Measurements from ENCODE around the gene USP30.
A peak's percentile ranks its signal among the peaks of the same experiment; 100 is the strongest.
"Not testable (repeated sequence)": the region's sequence is repeated elsewhere in the genome, so short reads cannot be mapped to it uniquely, and the experiment has no call there.

Gene USP30

DNA sequence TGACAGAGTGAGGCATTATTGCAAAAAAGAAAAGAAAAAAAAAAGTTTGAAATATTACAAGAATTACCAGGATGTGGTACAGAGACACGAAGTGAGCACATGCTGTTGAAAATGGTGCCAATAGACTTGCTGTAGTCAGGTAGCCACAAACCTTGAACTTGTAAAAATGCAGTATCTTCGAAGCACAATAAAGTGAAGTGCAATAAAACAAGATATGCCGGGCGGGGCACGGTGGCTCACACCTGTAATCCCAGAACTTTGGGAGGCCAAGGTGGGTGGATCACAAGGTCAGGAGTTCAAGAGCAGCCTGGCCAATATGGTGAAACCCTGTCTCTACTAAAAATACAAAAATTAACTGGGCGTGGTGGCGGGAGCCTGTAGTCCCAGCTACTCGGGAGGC, 2.6 kb upstream of the USP30 start:
- FAIRE-seq; DNase-seq (ENCODE audit: insufficient read length, low spot score): not testable (repeated sequence)

DNA sequence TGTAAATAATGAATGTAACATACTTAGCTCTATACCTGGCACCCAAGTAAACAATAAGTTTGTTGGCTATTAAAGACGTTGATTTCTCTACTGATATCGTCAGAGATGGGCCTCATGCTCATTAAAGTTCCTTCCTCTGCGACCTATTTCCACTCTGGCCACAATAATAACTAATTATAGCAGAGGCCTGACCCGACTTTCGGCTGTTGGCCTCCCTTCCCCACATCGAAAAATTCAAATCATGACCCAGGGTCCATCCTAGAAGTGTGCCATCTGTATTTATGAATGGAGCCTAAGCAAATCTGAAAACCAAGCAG, 321 bp upstream of the USP30 start:
- FAIRE-seq (peak; percentile 31), DNase-seq (ENCODE audit: insufficient read length, low spot score) (no peak)

DNA sequence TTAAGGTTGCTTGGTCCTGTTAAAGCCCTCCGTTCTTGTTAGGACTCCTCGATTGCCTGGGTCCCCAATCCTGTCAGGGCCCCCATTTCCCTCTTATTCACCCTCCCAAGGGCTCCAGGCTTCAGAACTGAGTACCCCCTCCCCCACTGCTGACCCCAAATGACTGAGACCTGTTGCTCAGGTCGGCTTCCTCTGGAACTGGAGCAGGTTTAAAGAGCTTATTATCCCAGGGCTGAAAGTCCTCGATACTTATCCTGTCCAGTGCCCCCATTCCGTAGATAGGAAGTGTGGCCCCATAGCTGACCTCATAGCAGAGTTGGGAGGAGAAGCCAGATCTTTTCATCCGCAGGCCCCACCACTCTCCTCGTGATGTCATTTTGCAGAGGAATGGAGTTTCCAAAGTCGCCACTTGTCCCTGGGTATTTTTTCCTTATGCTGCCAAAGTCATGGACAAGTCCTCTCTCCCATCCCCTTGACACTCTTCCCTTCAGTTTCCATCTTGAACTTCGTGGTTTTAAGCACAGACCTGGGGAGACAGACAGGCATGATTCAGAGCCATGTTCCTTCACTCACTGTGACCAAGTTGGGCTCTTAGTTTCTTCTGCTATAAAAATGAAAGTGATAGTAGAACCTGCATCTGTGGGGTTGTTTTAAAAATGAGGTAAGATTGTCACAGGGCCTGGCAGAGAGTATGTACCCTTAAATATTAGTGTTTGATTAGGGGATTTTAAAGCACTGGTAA, 1.2 kb downstream of the USP30 start:
- FAIRE-seq, result peak; percentile 96
- peak; percentile 32 for DNase-seq (ENCODE audit: insufficient read length, low spot score)

DNA sequence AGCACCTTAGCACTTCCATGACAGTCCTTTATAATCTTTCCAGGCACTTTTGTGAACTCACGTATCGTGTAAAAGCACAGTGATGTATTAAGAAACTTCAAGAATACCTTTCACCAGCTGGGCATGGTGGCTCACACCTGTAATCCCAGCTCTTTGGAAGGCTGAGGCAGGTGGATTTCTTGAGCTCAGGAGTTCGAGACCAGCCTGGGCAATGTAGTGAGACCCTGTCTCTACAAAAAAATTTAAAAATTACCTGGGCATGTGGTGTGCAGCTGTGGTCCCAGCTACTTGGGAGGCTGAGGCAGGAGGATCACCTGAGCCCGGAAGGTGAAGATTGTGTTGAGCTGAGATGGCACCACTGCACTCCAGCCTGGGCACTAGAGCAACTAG, 1.7 kb downstream of the USP30 start:
- not testable (repeated sequence) for FAIRE-seq; DNase-seq (ENCODE audit: insufficient read length, low spot score)

DNA sequence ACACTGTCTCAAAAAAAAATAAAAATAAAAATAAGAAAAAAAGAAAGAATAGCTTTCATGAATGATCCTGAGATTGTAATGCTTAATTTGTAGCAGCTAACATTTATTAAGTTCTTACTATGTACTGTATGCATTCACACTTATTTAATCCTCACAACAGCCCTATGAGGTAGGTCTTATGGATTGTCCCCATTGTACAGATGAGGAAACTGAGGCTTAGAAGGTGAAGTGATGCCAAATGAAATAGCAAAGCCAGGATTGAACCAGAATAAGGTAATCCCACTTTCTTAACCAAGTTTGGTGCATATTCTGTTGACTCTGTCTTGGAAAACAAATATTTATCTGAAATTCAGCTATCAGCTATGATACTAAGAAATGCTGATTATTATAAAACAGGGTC, 2.1 kb downstream of the USP30 start:
- DNase-seq (ENCODE audit: insufficient read length, low spot score) (no peak), FAIRE-seq (no peak)

DNA sequence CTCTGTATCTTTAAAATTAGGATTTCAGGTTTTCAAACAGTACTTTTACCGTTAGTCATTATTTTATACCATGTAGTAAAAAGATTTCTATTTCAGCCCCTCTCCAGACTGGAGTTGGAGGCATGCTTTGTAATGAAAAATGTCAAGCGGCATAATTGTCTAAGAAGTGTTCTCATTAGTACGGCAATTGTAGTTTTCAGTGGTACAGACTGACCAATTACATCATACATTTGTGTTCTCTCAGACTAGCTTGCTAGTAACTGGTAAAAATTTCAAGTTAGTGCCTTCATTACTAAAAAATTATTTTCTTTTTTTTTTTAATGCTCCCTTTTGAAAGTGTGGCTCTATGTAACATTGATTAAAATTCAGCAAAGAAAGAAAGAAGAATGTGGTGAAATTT, 4.5 kb downstream of the USP30 start:
- FAIRE-seq, result no peak
- no peak for DNase-seq (ENCODE audit: insufficient read length, low spot score)

DNA sequence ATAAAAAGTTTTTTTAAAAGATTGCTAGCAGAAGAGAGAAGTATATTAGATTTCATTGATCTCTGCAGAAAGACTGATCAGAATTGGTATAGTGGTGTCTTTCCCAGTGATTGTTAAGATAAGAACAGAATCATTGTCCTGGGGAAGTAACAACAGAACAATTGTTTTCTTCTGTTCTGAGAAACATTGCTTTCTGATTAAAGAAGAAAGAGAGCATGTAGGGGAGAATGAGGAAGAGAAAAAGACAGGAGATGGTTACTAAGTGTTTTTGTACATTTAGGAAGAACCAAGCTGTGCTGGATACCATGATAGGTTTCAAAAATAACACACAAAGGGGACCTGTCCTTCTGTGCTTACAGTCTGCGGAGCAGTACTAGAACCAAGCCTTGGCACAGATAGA, 5.0 kb downstream of the USP30 start:
- FAIRE-seq, result no peak
- no peak for DNase-seq (ENCODE audit: insufficient read length, low spot score)

DNA sequence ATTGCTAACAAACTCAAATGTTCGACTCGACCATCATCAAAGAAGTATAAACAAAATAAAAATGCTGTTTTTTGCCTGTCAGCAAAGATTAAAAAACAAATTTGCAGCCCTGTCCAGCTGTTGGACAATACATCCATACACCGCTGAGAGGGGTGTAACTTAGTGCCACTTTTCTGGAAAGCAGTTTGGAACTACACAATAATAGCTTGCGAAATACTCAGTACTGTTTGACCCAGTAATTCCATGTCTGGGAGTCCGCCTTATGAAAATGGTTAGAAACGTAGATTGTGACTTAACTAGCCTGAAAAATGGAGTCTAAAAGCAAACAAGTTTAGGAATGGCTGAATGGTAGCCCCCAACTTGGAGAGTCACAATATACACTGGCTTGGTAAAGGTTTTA, 6.4 kb downstream of the USP30 start:
- DNase-seq (ENCODE audit: insufficient read length, low spot score), result no peak
- no peak for FAIRE-seq

DNA sequence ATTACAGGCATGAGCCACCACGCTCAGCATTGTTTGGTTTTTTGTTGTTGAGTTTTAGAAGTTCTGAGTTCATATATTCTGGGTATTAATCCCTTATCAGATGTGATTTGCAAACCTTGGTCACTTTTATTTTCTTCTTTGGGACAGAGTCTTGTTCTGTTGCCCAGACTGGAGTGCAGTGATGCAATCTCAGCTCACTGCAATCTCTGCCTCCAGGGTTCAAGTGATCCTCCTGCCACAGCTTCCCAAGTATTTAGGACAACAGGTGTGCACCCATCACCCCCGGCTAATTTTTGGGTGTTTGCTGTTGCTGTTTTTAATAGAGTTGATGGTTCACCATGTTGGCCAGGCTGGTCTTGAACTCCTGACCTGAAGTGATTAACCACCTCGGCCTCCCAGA, 11.8 kb downstream of the USP30 start:
- DNase-seq (ENCODE audit: insufficient read length, low spot score) (no peak), FAIRE-seq (no peak)

DNA sequence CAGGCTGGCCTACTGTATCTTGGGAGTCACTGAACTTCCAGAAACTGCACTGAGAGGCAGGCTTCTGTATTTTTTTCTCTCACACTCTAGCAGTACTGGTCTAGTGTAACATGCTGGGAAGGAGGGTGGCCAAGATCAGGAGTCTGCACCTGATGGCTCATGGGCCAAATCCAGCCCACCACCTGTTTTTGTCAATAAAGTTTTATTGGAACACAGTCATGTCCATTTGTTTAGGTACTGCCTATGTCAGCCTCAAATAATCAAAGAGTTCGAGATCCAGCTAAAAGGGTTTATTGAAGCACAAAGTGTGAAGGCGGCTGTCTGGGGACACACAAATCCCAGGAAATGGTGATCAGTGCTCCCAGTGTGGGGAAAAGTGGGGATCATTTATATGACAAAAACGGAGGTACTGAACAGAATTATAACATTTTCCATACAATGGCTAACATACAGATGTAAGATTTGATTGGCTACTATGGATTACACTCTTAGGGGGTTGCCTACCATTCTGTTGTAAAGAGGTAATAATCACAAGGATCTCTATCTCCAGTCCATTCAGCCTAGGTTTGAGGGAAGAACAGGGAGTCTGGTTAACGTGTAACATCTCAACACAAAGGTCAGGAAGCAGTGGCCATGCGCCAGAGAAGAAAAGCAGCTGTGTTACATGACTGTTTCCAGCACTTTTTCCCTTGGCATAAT, 12.9 kb downstream of the USP30 start:
- FAIRE-seq, result no peak

DNA sequence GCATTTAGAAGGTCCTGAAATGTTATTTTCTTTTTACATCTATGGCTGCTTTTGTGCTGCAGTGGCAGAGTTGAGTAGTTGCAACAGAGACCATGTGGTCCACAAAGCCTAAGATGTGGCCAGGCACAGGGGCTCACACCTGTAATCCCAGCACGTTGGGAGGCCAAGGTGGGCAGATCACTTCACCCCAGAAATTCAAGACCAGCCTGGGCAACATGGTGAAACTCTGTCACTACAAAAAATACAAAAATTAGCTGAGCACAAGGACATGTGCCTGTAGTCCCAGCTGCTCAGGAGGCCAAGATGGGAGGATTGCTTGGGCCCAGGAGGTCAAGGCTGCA, 13.4 kb downstream of the USP30 start:
- no peak for FAIRE-seq

More for the DNA sequence above, 12.9 kb downstream of the USP30 start:
- DNase-seq (ENCODE audit: insufficient read length, low spot score), result no peak

DNA sequence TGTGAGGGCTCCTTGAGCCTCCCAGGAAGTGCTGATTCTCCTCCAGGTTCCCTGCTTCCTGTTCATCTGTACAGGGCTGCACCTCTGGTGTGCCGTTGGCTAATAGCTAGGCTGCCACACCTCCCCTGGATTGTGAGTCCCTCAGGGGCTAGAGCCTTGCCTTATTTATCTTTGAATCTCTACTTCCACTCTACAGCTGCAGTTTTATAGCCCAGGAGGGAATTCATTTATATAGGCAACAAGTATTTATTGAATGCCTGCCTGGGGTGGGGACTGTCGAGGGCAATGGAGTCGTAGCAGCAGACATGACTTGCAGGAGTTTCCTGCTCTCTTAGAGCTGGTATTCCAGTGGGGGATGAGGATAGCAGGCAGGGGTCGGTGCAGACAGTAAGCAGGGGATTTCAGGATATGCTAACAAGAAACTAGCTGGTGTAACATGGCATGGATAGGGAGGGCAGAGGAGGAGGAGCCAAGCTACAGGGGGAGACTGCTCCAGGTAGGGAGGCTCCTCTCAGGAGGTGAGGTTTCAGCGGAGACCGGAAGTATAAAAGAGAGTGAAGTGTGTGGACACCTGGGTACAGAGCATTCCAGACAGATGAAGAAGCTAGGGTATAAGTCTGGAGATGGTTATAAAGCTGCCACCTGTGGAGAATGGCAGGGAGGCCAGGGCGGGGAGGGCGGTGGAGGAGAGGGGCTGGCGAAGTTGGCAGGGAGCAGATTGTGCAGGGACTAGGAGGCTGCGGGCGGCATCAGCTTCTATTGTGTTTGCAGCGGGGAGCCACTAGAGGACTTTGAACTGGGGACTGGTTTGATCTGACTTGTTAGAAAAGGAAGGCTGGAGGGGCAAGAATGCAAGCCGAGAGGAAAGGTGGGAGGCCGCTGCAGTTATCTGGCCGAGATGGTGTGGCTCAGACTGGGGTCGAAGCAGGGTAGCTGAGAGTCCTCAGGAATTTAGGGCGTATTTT, 17.2 kb downstream of the USP30 start:
- FAIRE-seq, result no peak
- DNase-seq (ENCODE audit: insufficient read length, low spot score), result no peak

More for the DNA sequence above, 13.4 kb downstream of the USP30 start:
- DNase-seq (ENCODE audit: insufficient read length, low spot score), result no peak

DNA sequence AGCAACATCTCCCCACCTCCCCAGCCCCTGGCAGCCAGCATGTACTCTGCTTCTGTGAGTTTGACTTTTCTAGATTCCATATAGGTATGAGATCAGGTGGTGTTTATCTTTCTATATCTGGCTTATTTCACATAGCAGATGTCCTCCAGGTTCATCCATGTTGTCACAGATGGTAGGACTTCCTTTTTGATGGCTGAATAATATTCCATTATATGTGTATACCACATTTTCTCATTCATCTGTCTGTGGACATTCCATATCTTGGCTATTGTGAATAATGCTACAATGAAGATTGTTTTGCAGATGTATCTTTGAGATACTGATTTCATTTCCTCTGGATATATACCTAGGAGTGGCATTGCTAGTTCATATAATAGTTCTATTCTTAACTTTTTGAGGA, 22.5 kb downstream of the USP30 start:
- DNase-seq (ENCODE audit: insufficient read length, low spot score) (no peak), FAIRE-seq (no peak)

DNA sequence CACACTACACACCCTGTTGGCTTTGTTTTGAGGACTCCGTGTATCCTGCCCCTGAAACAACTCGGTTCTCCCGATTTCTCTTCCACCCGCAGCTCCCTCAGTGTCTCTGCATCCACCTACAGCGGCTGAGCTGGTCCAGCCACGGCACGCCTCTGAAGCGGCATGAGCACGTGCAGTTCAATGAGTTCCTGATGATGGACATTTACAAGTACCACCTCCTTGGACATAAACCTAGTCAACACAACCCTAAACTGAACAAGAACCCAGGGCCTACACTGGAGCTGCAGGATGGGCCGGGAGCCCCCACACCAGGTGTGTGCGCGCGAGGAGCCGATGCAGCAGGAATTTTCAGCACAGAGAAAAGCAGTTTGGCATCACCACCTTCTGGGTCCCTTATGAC, 30.4 kb downstream of the USP30 start:
- no peak for DNase-seq (ENCODE audit: insufficient read length, low spot score)
- no peak for FAIRE-seq

DNA sequence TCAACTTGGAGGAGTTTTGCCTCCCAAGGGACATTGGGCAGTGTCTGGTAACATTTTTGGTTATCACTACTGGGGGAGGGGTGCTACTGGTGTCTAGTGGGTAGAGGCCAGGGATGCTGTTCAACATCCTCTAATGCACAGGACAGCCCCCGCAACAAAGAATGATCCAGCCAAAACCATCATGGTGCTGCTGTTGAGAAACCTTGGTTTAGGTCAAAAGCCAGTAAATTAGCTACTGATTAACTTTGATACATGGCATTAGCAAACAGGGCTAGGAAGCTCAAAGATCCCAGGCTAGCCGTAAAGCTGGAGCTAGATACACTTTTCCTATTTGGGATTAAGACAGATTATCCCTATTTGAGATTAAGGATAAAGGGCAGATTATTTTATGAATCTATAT, 32.0 kb downstream of the USP30 start:
- DNase-seq (ENCODE audit: insufficient read length, low spot score) (no peak), FAIRE-seq (no peak)

DNA sequence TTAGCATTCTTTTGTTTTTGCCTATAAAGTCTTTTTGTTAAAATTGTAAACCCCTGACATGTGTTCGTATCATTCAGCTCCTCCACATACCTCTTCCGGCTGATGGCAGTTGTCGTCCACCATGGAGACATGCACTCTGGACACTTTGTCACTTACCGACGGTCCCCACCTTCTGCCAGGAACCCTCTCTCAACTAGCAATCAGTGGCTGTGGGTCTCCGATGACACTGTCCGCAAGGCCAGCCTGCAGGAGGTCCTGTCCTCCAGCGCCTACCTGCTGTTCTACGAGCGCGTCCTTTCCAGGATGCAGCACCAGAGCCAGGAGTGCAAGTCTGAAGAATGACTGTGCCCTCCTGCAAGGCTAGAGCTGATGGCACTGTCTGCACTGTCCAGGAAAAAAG, 33.2 kb downstream of the USP30 start:
- FAIRE-seq (no peak), DNase-seq (ENCODE audit: insufficient read length, low spot score) (no peak)

DNA sequence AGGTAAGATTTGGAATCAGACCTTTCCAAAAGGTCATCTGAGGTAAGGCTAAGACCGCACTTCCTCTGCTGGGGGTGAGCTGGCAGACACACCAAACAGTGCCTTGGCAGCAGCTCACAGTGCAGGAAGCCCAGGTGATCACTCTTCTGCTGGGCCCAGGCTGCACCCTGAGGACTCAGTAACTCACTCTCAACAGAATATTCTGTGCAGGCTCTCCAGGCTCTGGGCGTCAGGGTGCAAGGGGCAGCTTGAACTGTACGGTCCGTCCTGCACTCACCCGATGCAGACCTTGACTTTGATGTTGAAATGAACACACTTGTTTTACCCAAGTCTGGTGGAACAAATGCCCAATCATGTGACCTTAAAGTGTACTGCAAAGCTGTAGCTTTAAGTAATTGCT, 34.9 kb downstream of the USP30 start:
- FAIRE-seq, result no peak
- no peak for DNase-seq (ENCODE audit: insufficient read length, low spot score)

DNA sequence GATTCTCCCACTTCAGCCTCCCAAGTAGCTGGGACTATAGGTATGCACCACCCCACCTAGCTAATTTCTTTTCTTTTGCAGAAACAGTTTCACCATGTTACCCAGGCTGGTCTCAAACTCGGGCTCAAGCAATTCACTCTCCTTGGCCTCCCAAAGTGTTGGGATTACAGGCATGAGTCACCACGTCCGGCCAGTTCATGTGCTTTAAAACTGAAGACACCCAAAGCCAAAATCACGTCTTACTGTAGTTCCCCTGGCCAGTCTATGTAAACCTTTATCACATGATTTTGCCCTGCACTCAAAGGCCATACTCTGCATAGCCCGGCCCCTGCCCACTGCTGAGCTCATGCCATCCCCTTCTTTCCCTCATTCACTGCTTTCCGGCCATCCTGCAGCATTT, 36.4 kb downstream of the USP30 start:
- no peak for FAIRE-seq

DNA sequence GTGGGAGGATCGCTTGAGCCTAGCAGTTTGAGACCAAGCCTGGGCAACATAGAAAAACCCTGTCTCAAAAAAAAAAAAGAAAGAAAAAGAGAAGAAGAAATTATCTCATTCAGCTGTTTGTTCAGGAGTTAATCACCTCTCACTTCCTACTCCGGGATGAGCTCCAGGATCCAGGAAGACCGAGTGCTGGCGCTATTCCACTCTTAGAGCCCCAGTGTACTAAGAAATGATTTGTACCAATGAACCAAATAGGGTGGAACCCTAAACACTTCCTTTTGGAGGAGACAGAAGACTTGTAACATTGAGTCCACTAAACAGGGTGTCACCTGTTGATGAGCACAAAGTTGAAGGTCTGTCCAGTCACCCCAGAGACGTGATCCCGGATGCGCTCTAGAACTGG, 37.3 kb downstream of the USP30 start:
- no peak for DNase-seq (ENCODE audit: insufficient read length, low spot score)
- no peak for FAIRE-seq

More for the DNA sequence above, 36.4 kb downstream of the USP30 start:
- DNase-seq (ENCODE audit: insufficient read length, low spot score), result no peak

DNA sequence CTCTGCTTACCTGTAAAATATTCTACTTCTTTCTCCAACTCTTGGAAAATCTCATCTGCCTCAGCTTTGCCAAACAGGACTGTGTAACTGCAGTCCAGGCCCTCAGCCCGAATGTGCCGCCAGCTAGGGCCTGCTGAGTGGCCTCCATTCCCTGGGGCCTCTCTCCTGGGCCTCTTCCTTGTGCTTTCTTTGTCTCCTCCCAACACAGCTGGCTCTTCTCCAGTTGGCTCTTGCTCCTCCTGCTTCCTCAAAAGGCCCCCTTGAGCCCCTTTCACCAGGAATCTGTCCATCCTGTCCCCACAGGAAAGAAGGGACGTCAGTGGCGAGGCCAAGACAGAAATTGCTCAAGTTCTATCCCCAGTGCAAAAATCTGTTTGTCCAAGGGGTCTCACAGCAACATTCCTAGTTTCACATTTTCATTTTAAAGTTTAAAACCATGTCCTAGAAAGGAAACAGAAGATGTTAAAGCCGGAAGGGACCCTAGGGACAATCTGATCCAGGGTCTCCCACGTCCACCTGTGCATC, 40.2 kb downstream of the USP30 start:
- peak; percentile 73 for FAIRE-seq

More for the DNA sequence above, 40.2 kb downstream of the USP30 start:
- no peak for DNase-seq (ENCODE audit: insufficient read length, low spot score)
